GM21619 (cell line): ENCODE measurements around the gene YJEFN3.

Experiments used
- ATAC-seq: cut with Tn5 transposase; IDR thresholded peaks from one replicate; pipeline ENCODE4 v1.9.1; 2021; ENCODE audit not compliant: unreplicated experiment

YJEFN3 gene

GRCh38 chr19:19575411-19575810, 46.7 kb downstream of the YJEFN3 start:
- ATAC-seq, result no peak

GRCh38 chr19:19578252-19578651, 49.5 kb downstream of the YJEFN3 start:
- ATAC-seq, result no peak

- ATAC-seq, result no peak
Observed at GRCh38 chr19:19579533-19580361, 51.0 kb downstream of the YJEFN3 start.

GRCh38 chr19:19580418-19580817, 51.7 kb downstream of the YJEFN3 start:
- ATAC-seq, result no peak

GRCh38 chr19:19581391-19581790, 52.7 kb downstream of the YJEFN3 start:
- no peak for ATAC-seq

DNA sequence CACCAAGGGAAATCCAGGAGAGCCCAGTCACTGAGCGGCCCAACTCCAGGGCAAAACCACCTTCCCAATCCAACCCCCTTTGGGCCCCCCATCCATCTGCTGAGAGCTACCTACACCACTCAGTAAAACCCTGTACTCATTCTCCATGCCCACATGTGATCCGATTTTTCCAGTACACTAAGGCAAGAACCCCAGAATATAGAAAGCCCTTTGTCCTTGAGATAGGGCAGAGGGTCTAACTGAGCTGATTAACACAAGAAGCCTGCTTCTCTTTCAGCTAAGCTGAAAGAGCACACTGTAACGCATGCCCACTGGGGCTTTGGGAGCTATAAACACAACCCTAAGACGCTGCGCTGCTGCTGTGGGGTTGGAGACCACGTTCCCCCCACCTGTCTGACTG, 53.8 kb downstream of the YJEFN3 start:
- no peak for ATAC-seq

GRCh38 chr19:19584356-19584755, 55.6 kb downstream of the YJEFN3 start:
- no peak for ATAC-seq
